NCI-H2196 treated with DMSO at 0.1 percent for 48 hours (cell line): ENCODE measurements around the gene PAQR5.
"Not testable (repeated sequence)": the region's sequence is repeated elsewhere in the genome, so short reads cannot be mapped to it uniquely, and the experiment has no call there.

ENCODE experiments used
- DNase-seq: peaks from one replicate; lab custom pipeline; 2025; ENCODE audit not compliant: unreplicated experiment; lab: John Stamatoyannopoulos, UW

The PAQR5 gene

GRCh38 chr15:69415381-69415780, 116.7 kb downstream of the PAQR5 start:
- DNase-seq = no peak

GRCh38 chr15:69417581-69417980, 118.9 kb downstream of the PAQR5 start:
- no peak for DNase-seq

GRCh38 chr15:69421498-69421897, 122.8 kb downstream of the PAQR5 start:
- no peak for DNase-seq

GRCh38 chr15:69422336-69422895, 123.7 kb downstream of the PAQR5 start:
- DNase-seq = no peak

GRCh38 chr15:69424001-69424400, 125.3 kb downstream of the PAQR5 start:
- no peak for DNase-seq

- DNase-seq = no peak
These were observed 126.2 kb downstream of the PAQR5 start for GRCh38 chr15:69424748-69425413.

- no peak for DNase-seq
These were observed 135.1 kb downstream of the PAQR5 start for GRCh38 chr15:69433831-69434230.

GRCh38 chr15:69434238-69434637, 135.5 kb downstream of the PAQR5 start:
- no peak for DNase-seq

GRCh38 chr15:69434679-69435078, 136.0 kb downstream of the PAQR5 start:
- DNase-seq = no peak

- DNase-seq = no peak
These were observed 137.3 kb downstream of the PAQR5 start for GRCh38 chr15:69435985-69436384.

GRCh38 chr15:69436951-69437350, 138.2 kb downstream of the PAQR5 start:
- no peak for DNase-seq

GRCh38 chr15:69439623-69440022, 140.9 kb downstream of the PAQR5 start:
- DNase-seq = no peak

- DNase-seq = no peak
These were observed 144.4 kb downstream of the PAQR5 start for GRCh38 chr15:69443032-69443611.

GRCh38 chr15:69444686-69445085, 146.0 kb downstream of the PAQR5 start:
- DNase-seq = no peak

GRCh38 chr15:69446953-69447352, 148.2 kb downstream of the PAQR5 start:
- DNase-seq = no peak

- not testable (repeated sequence) for DNase-seq
These were observed 151.5 kb downstream of the PAQR5 start for GRCh38 chr15:69450221-69450620.

- DNase-seq = no peak
These were observed 152.4 kb downstream of the PAQR5 start for GRCh38 chr15:69450968-69451695.

- DNase-seq = no peak
These were observed 153.4 kb downstream of the PAQR5 start for GRCh38 chr15:69451951-69452691.

- DNase-seq = peak; percentile 60
These were observed 154.2 kb downstream of the PAQR5 start, which contains the start of gene RPLP1 for GRCh38 chr15:69452692-69453521. RPLP1 (plus strand) TSS chr15:69452818; CDS start chr15:69452949, 131 bp downstream.

- no peak for DNase-seq
These were observed 156.2 kb downstream of the PAQR5 start for GRCh38 chr15:69454953-69455352.
